Naive B cell (primary cell): Measurements from ENCODE around the gene AP5S1. TPM values are rescaled to one million over a fixed set of nuclear protein-coding genes. Genes with fewer than 3 reads are reported as not detected.
"Not testable (repeated sequence)": the region's sequence is repeated elsewhere in the genome, so short reads cannot be mapped to it uniquely, and the experiment has no call there.

Experiments used
- ATAC-seq, 2 donors: fragments of 150-1000 bp; cut with Tn5 transposase; 2 replicates each; pipeline ENCODE4 v1.10.0; 2021; ENCODE audit warnings: low read depth in 2 of 2, mild to moderate bottlenecking in 2 of 2, moderate library complexity in 2 of 2
- DNase-seq: peaks from one replicate; pipeline ENCODE4 v3.0.0; 2022
- H3K27ac Mint-ChIP-seq, 6 donors: one replicate each; pipeline ENCODE4 v1.8.0; 2020 to 2022; ENCODE audit warnings: mild to moderate bottlenecking in 6 of 6, mixed read lengths in 6 of 6, moderate library complexity in 5 of 6, inconsistent platforms in 2 of 6
- H3K27me3 Mint-ChIP-seq, 3 donors: one replicate each; pipeline ENCODE4 v1.8.0; 2021 to 2022; ENCODE audit warnings: mixed read lengths in 3 of 3, mild to moderate bottlenecking in 1 of 3
- H3K36me3 Mint-ChIP-seq, 2 donors: one replicate each; pipeline ENCODE4 v1.8.0; 2020 to 2022; ENCODE audit warnings: mixed read lengths in 2 of 2, inconsistent platforms in 1 of 2, mild to moderate bottlenecking in 1 of 2
- H3K4me1 Mint-ChIP-seq, 3 donors: one replicate each; pipeline ENCODE4 v1.8.0; 2020 to 2022; ENCODE audit warnings: mixed read lengths in 3 of 3, inconsistent platforms in 1 of 3, mild to moderate bottlenecking in 1 of 3, moderate library complexity in 1 of 3
- H3K4me3 Mint-ChIP-seq, 8 donors: one replicate each; pipeline ENCODE4 v1.8.0; 2020 to 2022; ENCODE audit warnings: mild to moderate bottlenecking in 8 of 8, mixed read lengths in 8 of 8, moderate library complexity in 8 of 8, inconsistent platforms in 2 of 8
- H3K9me3 Mint-ChIP-seq, 7 donors: one replicate each; pipeline ENCODE4 v1.8.0; 2020 to 2022; ENCODE audit warnings: mixed read lengths in 7 of 7, mild to moderate bottlenecking in 5 of 7, inconsistent platforms in 2 of 7, moderate library complexity in 1 of 7
- polyA plus RNA-seq, 6 donors: library from polyadenylated mRNA; unstranded; fragments of 300-500 nt; fragmentation: Illumina TruSeq; gene quantifications; one replicate each; pipeline ENCODE4 v1.2.3, GENCODE V29; 2021; ENCODE audit warnings: low read depth in 6 of 6

The AP5S1 gene
- polyA plus RNA-seq, 6 donors from 2014 or later = 11.1 to 33.6 (median 13.5) TPM

DNA sequence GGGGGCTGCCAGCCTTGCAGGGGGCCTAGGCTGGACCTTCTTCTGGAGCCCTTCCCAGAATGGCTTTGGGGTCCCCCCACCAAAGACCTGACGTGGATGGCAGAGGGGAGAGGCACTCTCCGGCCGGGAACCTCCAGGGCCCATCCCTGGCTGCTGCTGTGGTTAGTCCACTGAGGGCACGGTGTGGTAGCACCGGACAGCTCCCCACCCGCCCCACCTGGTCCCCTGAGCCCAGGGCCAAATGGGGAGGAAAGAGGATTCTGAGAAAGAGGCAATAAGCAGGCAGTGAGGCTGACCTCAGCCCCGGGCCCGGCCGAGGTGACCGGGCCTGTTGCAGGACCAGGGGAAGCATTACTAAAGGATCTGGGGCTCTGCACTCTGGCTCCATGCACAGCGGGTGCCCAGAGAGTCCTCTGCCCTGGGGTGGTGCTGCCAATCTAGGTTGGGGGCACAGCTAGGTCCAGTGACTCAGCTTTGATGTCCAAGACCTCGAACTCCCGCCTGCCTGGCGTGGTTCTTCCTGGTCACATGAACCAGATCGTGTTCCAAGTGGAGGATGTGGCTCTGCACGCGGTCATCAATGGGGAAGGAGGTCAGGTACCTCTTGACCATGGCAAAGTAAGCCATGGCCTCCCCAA, 36.0 kb upstream of the AP5S1 start:
- peak overlapping the region in 6 of 8 donors; percentile 30 to 71 (median 54) for H3K4me3 Mint-ChIP-seq
- ATAC-seq = no peak
- H3K4me1 Mint-ChIP-seq = peaks cover 49 to 60% (median 60%) of the 10 kb centered on the region in 3 donors
- peaks cover 0 to 5% (median 0%) of the 10 kb centered on the region in 3 donors for H3K27me3 Mint-ChIP-seq
- H3K36me3 Mint-ChIP-seq = no peaks in the 10 kb centered on the region
- no peak for DNase-seq
- H3K9me3 Mint-ChIP-seq = no peaks in the 10 kb centered on the region
- peak overlapping the region in 5 of 6 donors; percentile 21 to 97 (median 78) for H3K27ac Mint-ChIP-seq

DNA sequence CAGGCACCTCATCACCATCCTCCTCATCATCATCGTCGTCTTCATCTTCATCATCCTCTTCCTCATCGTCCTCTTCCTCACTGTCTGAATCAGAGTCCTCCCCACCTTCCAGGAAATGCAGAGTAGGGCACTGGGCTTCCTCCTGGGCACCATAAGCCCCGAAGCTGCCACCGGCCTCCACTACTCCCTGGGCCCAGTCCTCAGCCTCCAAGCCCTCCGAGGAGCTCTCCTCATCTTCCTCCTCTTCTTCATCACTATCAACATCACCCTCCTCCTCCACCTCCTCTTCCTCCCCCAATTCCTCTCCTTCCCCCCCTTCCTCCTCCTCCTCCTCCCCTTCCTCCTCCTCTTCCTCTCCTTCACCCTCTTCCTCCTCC, 35.5 kb upstream of the AP5S1 start:
- no peak for ATAC-seq
- no peaks in the 10 kb centered on the region for H3K9me3 Mint-ChIP-seq
- H3K27ac Mint-ChIP-seq = peak overlapping the region in 5 of 6 donors; percentile 16 to 97 (median 78)
- H3K27me3 Mint-ChIP-seq = peaks cover 0 to under 1% (median 0%) of the 10 kb centered on the region in 3 donors
- DNase-seq = no peak
- H3K36me3 Mint-ChIP-seq = no peaks in the 10 kb centered on the region
- H3K4me3 Mint-ChIP-seq = peak overlapping the region in 7 of 8 donors; percentile 30 to 71 (median 53)
- peaks cover 43 to 55% (median 55%) of the 10 kb centered on the region in 3 donors for H3K4me1 Mint-ChIP-seq

DNA sequence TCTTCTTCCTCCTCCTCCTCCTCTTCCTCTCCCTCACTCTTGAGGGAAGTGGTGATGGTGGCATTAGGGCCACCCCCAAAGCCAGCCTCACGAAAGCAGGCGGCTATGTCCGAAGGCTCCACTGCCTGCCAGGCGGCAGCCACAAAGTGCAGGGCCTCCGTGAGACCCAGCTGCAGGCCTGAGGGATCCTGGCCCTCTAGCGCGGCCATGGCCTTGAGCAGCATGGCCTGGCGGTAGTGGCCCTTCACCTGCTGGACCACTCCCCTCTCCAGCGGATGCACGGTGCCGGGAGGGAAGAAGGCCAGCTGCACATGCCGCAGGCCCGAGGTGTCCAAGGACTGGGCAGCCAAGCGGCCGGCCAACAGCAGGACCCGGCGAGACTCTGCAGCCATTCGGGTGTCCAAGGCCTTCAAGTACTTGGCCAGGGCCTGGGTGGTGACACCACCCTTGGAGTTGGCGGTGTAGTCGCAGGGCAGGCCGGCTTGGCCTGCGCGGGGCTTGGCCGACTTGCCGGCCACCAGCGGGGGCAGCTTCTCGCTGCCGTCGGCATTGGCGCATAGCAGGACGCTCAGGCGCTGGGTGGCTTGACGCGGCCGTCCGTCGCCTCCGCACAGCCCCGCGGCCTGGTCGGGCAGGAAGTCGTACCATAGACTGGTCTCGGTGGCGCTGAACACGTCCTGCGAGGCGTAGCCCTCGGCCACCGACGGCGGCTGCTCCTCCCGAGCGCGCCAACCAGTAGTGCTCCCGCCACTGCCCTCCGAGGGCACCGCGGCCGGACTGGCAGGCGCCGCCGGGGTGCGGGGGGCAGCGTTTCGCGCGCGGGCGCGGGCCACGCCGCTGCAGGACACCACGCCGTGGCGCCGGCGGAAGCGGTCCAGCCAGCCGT, 34.9 kb upstream of the AP5S1 start:
- no peaks in the 10 kb centered on the region for H3K36me3 Mint-ChIP-seq
- DNase-seq = no peak
- H3K4me3 Mint-ChIP-seq = peak overlapping the region in 4 of 8 donors; percentile 9 to 84 (median 58)
- H3K4me1 Mint-ChIP-seq = peaks cover 40 to 52% (median 50%) of the 10 kb centered on the region in 3 donors
- H3K27me3 Mint-ChIP-seq = no peaks in the 10 kb centered on the region
- H3K9me3 Mint-ChIP-seq = no peaks in the 10 kb centered on the region
- H3K27ac Mint-ChIP-seq = peak overlapping the region in 2 of 6 donors; percentile 78 to 91
- no peak for ATAC-seq

DNA sequence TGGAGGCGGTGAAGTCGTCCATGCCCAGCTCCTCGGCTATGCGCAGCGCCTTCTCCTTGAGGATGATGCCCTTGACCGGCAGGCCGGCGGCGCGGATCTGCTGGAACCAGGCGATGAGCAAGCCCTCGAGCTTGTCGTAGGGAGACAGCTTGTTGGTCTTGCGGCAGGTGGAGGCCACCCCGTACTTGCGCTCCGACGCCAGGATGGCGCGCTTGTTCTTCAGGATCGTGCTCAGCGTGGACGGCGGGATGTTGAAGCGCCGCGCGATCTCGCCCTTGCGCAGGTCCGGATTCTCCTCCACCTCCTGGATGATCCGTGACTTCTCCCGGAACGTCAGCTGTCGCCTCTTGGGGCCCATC, 34.2 kb upstream of the AP5S1 start:
- Mint-ChIP-seq H3K4me3 (peak overlapping the region; percentile 73 to 92 (median 85)), H3K27me3 (no peaks in the 10 kb centered on the region), H3K4me1 (peaks cover 34 to 46% (median 44%) of the 10 kb centered on the region in 3 donors), H3K9me3 (no peaks in the 10 kb centered on the region), H3K36me3 (no peaks in the 10 kb centered on the region), H3K27ac (peak overlapping the region in 4 of 6 donors; percentile 47 to 55 (median 50))
- DNase-seq = peak; percentile 29
- ATAC-seq = peak; percentile 22

DNA sequence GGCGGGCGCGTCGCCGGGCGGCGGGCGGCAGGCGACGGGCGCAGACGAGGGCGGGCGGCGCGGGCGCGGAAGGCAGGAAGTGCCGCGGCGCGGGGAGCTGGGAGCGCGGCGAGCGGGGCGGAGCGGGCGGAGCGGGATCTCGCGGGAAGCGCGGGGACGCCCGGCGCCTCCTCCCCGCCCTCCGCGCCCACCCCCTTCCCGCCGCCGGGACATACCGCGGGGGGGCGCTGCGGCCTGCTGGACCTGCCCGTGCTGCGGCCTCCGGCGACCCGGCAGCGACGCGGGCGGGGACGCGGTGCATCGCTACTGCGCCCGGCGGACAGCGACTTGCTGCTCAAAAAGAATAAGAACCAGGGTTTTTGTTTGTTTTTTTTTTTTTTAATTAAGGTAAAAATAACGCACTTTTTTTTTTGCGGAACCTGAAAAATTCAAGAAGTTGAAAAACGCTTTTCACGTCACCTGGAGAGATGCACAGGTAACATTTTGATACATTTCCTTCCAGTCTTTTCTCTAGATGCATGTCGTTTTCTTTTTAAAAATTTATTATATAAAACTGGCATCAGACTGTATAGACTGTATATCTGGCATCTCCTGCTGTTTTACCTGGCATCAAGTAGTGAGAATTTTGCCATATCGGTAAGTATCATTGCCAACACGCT, 33.6 kb upstream of the AP5S1 start, which contains the start of gene CENPB:
Gene CENPB, minus strand, starts transcription at position 76 of the 659 bp plus-strand sequence. CDS start 257 bp downstream, outside the sequence.
- Mint-ChIP-seq H3K4me3 (peak within 1 kb of the TSS; percentile 73 to 92 (median 85)), H3K36me3 (no peaks in the 10 kb centered on the region), H3K27ac (peak within 1 kb of the TSS in 4 of 6 donors; percentile 47 to 55 (median 50)), H3K9me3 (no peaks in the 10 kb centered on the region), H3K4me1 (peaks cover 27 to 39% (median 37%) of the 10 kb centered on the region in 3 donors), H3K27me3 (no peaks in the 10 kb centered on the region)
- ATAC-seq = peak; percentile 92
- DNase-seq = peak; percentile 94

DNA sequence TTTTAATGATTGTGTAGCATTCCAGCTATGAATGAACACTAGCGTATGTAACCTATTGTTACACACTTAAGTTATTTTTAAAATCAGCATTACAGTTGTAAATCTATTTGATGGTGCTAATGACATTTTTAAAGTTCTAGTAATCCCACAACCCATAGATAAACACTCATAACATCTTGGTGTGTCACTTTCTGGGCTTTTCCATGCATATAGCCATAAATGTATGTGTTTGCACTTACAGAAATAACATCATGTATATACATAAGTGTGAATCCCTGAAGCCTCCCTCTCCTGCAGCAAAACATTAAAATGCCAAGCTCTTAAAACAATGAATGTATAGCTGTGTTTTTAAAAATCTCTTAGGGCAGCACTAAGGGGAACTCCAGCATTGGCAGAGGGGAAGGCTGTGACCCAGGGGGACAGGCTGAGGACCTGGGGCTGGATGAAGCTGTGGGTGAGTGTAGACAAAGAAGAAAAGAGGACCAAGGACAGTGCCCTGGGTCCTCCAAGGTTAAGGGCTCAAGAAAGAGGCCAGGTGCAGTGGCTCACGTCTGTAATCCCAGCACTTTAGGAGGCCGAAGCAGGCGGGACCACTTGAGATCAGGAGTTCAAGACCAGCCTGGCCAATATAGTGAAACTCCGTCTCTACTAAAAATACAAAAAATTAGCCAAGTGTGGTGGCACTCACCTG, 32.9 kb upstream of the AP5S1 start:
- no peak for DNase-seq
- H3K27ac Mint-ChIP-seq = no peak overlapping the region
- peaks cover 24 to 34% (median 31%) of the 10 kb centered on the region in 3 donors for H3K4me1 Mint-ChIP-seq
- no peaks in the 10 kb centered on the region for H3K36me3 Mint-ChIP-seq
- H3K9me3 Mint-ChIP-seq = no peaks in the 10 kb centered on the region
- no peaks in the 10 kb centered on the region for H3K27me3 Mint-ChIP-seq
- H3K4me3 Mint-ChIP-seq = peak overlapping the region; percentile 25 to 84 (median 60)
- no peak for ATAC-seq

DNA sequence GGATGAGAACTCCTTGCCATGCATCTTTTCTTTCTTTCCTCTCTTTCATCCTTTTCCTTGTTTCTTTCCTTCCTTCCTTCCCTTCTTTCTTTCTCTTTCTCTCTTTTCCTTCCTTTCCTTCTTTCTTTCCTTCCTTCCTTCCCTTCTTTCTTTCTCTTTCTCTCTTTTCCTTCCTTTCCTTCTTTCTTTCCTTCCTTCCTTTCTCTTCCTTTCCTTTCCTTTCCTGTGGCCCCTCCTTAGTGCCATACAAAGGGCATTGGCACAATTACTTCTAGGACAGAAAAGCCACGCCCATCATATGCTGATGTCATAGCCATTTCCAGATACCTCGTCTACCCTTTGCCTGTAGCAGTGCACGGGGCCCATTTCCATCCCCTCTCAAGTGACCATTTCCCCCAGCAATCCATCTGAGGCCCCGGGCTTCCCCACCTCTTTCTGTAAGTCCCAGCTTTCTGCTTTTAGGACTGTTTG, 31.6 kb upstream of the AP5S1 start:
- peaks cover 21 to 26% (median 26%) of the 10 kb centered on the region in 3 donors for H3K4me1 Mint-ChIP-seq
- peak overlapping the region in 1 of 6 donors; percentile 91 for H3K27ac Mint-ChIP-seq
- no peaks in the 10 kb centered on the region for H3K9me3 Mint-ChIP-seq
- peak overlapping the region in 5 of 8 donors; percentile 18 to 85 (median 35) for H3K4me3 Mint-ChIP-seq
- H3K36me3 Mint-ChIP-seq = no peaks in the 10 kb centered on the region
- no peaks in the 10 kb centered on the region for H3K27me3 Mint-ChIP-seq
- no peak for ATAC-seq
- DNase-seq = no peak

DNA sequence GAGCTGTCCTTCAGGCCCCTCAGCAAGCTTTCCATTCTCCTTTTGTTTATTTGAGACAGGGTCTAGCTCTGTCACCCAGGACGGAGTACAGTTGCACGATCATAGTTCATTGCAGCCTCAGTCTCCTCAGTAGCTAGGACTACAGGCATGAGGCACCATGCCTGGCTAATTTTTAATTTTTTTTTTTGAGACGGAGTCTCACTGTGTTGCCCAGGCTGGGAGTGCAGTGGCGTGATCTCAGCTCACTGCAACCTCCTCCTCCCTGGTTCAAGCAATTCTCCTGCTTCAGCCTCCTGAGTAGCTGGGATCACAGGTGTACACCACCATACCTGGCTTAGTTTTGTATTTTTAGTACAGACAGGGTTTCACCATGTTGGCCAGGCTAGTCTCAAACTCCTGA, 31.1 kb upstream of the AP5S1 start:
- not testable (repeated sequence) for H3K36me3 Mint-ChIP-seq, DNase-seq, H3K27me3 Mint-ChIP-seq, ATAC-seq, H3K9me3 Mint-ChIP-seq
- Mint-ChIP-seq H3K27ac (peak overlapping the region in 1 of 6 donors; percentile 29), H3K4me1 (peaks cover 19 to 24% (median 23%) of the 10 kb centered on the region in 3 donors), H3K4me3 (peak overlapping the region in 3 of 8 donors; percentile 35 to 85 (median 39))

DNA sequence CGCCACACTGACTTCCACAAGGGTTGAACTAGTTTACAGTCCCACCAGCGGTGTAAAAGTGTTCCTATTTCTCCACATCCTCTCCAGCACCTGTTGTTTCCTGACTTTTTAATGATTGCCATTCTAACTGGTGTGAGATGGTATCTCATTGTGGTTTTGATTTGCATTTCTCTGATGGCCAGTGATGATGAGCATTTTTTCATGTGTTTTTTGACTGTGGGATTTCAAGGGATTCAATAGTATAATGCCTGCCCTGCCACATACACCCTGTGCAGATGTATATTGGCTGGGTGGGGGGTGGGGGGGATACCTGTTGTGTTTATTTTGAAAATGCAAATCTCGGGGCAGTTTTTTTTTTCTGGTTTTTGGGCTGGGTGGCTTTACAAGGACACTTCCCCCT, 26.2 kb upstream of the AP5S1 start:
- H3K27me3 Mint-ChIP-seq, DNase-seq, ATAC-seq, H3K36me3 Mint-ChIP-seq, H3K9me3 Mint-ChIP-seq: not testable (repeated sequence)
- Mint-ChIP-seq H3K4me3 (peak overlapping the region in 2 of 8 donors; percentile 38 to 54), H3K4me1 (peaks cover 30 to 38% (median 37%) of the 10 kb centered on the region in 3 donors), H3K27ac (peak overlapping the region in 1 of 6 donors; percentile 74)

DNA sequence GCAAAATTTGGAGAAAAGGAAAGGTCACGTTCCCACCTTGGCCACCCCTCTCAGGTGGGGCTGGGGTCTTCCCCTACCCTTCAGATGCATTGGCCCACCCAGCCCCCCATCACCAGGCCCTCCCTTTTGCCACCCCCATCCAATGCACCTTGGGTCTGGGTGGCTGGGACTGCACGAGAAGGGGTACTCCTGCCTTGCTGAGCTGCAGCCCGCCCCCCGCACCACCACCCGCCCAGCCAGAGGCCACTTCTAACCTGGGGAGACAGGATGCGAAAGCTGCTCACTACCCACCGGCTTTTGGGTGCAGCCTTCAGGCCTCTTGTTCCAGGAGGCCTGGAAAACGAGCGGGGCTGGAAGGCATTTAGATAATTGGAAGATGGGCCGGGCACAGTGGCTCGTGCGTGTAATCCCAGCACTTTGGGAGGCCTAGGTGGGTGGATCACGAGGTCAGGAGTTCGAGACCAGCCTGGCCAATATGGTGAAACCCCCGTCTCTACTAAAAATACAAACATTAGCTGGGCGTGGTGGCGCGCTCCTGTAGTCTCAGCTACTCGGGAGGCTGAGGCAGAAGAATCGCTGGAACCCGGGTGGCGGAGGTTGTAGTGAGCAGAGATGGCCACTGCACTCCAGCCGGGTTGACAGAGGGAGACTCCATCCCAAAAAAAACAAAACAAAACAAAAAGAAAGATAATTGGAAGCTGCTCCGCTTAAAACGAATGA, 25.5 kb upstream of the AP5S1 start:
- H3K27ac Mint-ChIP-seq = peak overlapping the region; percentile 93 to 98 (median 98)
- no peaks in the 10 kb centered on the region for H3K36me3 Mint-ChIP-seq
- peak overlapping the region; percentile 84 to 96 (median 93) for H3K4me3 Mint-ChIP-seq
- H3K4me1 Mint-ChIP-seq = peaks cover 35 to 45% (median 44%) of the 10 kb centered on the region in 3 donors
- DNase-seq (no peak), ATAC-seq (no peak)
- H3K27me3 Mint-ChIP-seq = no peaks in the 10 kb centered on the region
- peaks cover 0 to 3% (median 0%) of the 10 kb centered on the region in 7 donors for H3K9me3 Mint-ChIP-seq

DNA sequence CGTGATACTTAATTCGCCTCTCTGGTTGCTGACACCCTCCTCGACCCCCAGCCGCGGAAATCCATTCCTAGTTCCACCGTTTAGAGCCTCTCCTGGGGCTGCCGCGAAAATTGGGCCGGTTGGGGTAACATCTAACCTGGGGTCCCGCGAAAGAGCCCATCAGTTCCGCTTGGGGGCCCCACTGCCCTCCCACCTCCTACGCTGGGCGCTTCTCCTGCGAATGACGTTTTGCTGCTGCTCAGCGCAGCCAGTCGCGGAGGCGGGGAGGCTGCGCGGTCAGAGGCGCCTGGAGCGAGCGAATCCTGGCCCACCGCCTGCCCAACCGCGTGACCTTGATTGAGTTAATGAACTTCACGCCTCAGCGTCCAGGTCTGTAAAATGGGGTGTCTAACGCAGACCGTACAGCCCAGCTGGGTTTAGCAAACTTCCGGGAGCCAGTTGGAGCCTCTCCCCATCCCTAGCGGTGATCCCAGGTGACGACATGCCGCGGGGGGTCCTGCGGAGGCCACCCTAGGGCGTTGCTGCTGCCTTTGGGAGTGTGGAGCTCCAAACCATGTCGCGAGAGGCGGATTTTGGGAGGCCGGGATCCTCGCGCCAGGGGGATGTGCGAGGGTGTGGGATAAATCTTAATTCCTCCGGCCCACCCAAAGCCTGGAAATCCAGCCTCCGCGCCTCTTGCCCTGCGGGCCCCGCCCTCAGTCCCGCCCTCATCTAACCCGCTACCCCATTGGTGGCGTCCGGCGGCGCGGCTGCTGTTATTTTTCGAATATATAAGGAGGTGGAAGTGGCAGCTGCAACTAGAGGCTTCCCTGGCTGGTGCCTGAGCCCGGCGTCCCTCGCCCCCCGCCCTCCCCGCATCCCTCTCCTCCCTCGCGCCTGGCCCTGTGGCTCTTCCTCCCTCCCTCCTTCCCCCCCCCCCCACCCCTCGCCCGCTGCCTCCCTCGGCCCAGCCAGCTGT, 24.6 kb upstream of the AP5S1 start, which contains the start of gene CDC25B:
Gene CDC25B, plus strand, starts transcription at position 800 of the 958 bp plus-strand sequence. CDS start 222 bp downstream, outside the sequence.
- peak; percentile 74 for ATAC-seq
- H3K27me3 Mint-ChIP-seq = no peaks in the 10 kb centered on the region
- H3K27ac Mint-ChIP-seq = peak within 1 kb of the TSS; percentile 93 to 98 (median 98)
- peak; percentile 78 for DNase-seq
- H3K4me3 Mint-ChIP-seq = peak within 1 kb of the TSS; percentile 84 to 96 (median 93)
- H3K36me3 Mint-ChIP-seq = no peaks in the 10 kb centered on the region
- H3K4me1 Mint-ChIP-seq = peaks cover 43 to 55% (median 53%) of the 10 kb centered on the region in 3 donors
- H3K9me3 Mint-ChIP-seq = peaks cover 0 to 3% (median 0%) of the 10 kb centered on the region in 7 donors
